Ascending aorta (tissue), 2 donors: Measurements from ENCODE around the gene DAG1. TPM values are rescaled to one million over a fixed set of nuclear protein-coding genes. Genes with fewer than 3 reads are reported as not detected.

Experiments used
- DNase-seq, 2 donors: peaks; one replicate each; pipeline ENCODE4 v3.0.0-alpha.2; 2019; ENCODE audit warnings: low spot score in 2 of 2
- H3K27ac ChIP-seq, 2 donors: fragments of 200-600 bp; sonication (generic); one replicate each; pipeline ENCODE4 v1.5.1; 2016 to 2017; ENCODE audit warnings: mild to moderate bottlenecking in 1 of 2
- H3K27me3 ChIP-seq: fragments of 200-600 bp; sonication (generic); one replicate; pipeline ENCODE4 v1.5.1; 2017
- H3K36me3 ChIP-seq, 2 donors: fragments of 200-600 bp; sonication (generic); one replicate each; pipeline ENCODE4 v1.5.1; 2016
- H3K4me1 ChIP-seq, 2 donors: fragments of 200-600 bp; sonication (generic); one replicate each; pipeline ENCODE4 v1.5.1; 2016 to 2017; ENCODE audit warnings: mild to moderate bottlenecking in 1 of 2
- H3K4me3 ChIP-seq, 2 donors: fragments of 200-600 bp; sonication (generic); one replicate each; pipeline ENCODE4 v1.5.1; 2016 to 2017; ENCODE audit warnings: mild to moderate bottlenecking in 1 of 2
- H3K9me3 ChIP-seq, 2 donors: fragments of 200-600 bp; sonication (generic); one replicate each; pipeline ENCODE4 v1.5.1; 2016
- intact Hi-C: fragments of 100-400 bp; cut with DNase I; formaldehyde crosslinking; loops from one replicate; pipeline ENCODE4 v1.15.1; 2023
- total RNA-seq: library from RNA; depleted of rRNA; stranded (reverse); fragments of >200 nt; gene quantifications from one replicate; pipeline ENCODE4 v1.1.0, GENCODE V29; 2016
- TF ChIP-seq, protein P1 (sequence below), 3 experiments: fragments of 200-600 bp in 2 of 3; fragments of 450-650 bp in 1 of 3; sonication (generic) in 2 of 3; IDR thresholded peaks; one replicate each; pipeline ENCODE4 v1.5.1; 2016 to 2019; ENCODE audit warnings: antibody characterized with exemption in 3 of 3, mild to moderate bottlenecking in 1 of 3, moderate library complexity in 1 of 3

Gene DAG1
- total RNA-seq, 1 donor from 2014 or later: 57.9 TPM

DNA sequence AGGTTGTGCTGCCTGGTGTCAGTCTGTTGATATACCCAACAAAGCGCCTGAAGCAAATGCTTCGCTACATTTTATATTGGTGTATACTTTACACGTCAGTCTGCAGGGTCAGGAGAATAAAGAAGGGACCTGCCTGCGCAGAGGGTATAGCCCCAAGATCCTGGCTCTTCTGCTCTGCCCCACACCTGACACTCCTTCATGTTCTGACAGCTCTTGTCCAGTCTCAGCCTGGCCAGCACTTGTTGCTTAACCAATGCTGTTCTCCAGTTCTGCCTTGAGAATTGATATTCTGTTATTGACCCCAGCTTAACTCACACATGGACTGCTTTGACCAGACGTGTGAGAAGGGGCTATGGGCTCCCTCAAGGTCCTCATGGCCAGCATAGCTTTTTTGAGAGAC, 48.4 kb downstream of the DAG1 start:
- no peak overlapping the region for H3K27ac ChIP-seq
- no peak for DNase-seq
- peaks cover 14 to 26% of the 10 kb centered on the region in 2 donors for H3K36me3 ChIP-seq
- no peak overlapping the region for H3K4me3 ChIP-seq
- intact Hi-C loops: no loop called here
- no peaks in the 10 kb centered on the region for H3K27me3 ChIP-seq
- peaks cover 0 to 4% of the 10 kb centered on the region in 2 donors for H3K4me1 ChIP-seq
- H3K9me3 ChIP-seq: no peaks in the 10 kb centered on the region
- TF ChIP-seq, protein P1, sequence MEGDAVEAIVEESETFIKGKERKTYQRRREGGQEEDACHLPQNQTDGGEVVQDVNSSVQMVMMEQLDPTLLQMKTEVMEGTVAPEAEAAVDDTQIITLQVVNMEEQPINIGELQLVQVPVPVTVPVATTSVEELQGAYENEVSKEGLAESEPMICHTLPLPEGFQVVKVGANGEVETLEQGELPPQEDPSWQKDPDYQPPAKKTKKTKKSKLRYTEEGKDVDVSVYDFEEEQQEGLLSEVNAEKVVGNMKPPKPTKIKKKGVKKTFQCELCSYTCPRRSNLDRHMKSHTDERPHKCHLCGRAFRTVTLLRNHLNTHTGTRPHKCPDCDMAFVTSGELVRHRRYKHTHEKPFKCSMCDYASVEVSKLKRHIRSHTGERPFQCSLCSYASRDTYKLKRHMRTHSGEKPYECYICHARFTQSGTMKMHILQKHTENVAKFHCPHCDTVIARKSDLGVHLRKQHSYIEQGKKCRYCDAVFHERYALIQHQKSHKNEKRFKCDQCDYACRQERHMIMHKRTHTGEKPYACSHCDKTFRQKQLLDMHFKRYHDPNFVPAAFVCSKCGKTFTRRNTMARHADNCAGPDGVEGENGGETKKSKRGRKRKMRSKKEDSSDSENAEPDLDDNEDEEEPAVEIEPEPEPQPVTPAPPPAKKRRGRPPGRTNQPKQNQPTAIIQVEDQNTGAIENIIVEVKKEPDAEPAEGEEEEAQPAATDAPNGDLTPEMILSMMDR (IDR thresholded peaks at IDR 0.05): no peak

DNA sequence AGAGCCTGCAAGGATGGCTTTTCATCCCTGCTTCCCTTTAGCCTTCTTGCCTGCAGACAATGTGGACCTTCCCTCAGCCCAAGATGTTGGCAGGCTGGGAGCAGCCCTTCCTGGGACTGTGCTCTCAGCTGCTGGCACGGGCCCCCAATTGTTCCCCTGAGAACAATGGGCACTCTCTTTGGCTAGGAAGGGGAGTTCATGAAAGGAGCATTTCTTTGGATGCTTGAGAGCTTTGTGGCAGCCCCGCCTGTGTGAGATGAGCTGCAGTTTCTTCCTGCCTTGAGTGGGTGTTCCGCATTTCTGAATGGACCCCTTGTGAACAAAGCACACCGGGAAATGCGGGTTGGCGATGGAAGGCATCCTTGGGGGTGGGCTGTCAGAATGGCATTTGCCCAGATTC, 49.2 kb downstream of the DAG1 start:
- intact Hi-C loops: no loop called here
- peaks cover 0 to 4% of the 10 kb centered on the region in 2 donors for H3K4me1 ChIP-seq
- H3K4me3 ChIP-seq: no peak overlapping the region
- no peak overlapping the region for H3K27ac ChIP-seq
- no peaks in the 10 kb centered on the region for H3K9me3 ChIP-seq
- DNase-seq: no peak
- peaks cover 14 to 20% of the 10 kb centered on the region in 2 donors for H3K36me3 ChIP-seq
- H3K27me3 ChIP-seq: no peaks in the 10 kb centered on the region
- TF ChIP-seq, protein P1 (IDR thresholded peaks at IDR 0.05): no peak

GRCh38 chr3:49519916-49520385, 49.9 kb downstream of the DAG1 start:
- Histone ChIP-seq H3K9me3 (no peaks in the 10 kb centered on the region), H3K27ac (no peak overlapping the region), H3K4me1 (peaks cover 0 to 4% of the 10 kb centered on the region in 2 donors), H3K27me3 (no peaks in the 10 kb centered on the region), H3K36me3 (peaks cover 14 to 17% of the 10 kb centered on the region in 2 donors), H3K4me3 (no peak overlapping the region)
- TF ChIP-seq, protein P1 (IDR thresholded peaks at IDR 0.05): no peak
- no peak for DNase-seq
- intact Hi-C loops: no loop called here

- no peak overlapping the region for H3K27ac ChIP-seq
- intact Hi-C loops: no loop called here
These were observed 54.0 kb downstream of the DAG1 start for GRCh38 chr3:49523756-49524747.

GRCh38 chr3:49529567-49529966, 59.5 kb downstream of the DAG1 start:
- no peak for DNase-seq
- no peaks in the 10 kb centered on the region for H3K4me1 ChIP-seq
- intact Hi-C loops: no loop called here
- no peak overlapping the region for H3K27ac ChIP-seq
- peaks cover 33 to 39% of the 10 kb centered on the region in 2 donors for H3K36me3 ChIP-seq
- TF ChIP-seq, protein P1 (IDR thresholded peaks at IDR 0.05): no peak
- H3K4me3 ChIP-seq: no peak overlapping the region
- H3K27me3 ChIP-seq: no peaks in the 10 kb centered on the region
- no peaks in the 10 kb centered on the region for H3K9me3 ChIP-seq

More at GRCh38 chr3:49523756-49524747, 54.0 kb downstream of the DAG1 start:
- no peak for DNase-seq
- Histone ChIP-seq H3K36me3 (peaks cover 0 to 4% of the 10 kb centered on the region in 2 donors), H3K9me3 (no peaks in the 10 kb centered on the region), H3K4me3 (no peak overlapping the region), H3K4me1 (peaks cover 0 to 4% of the 10 kb centered on the region in 2 donors), H3K27me3 (no peaks in the 10 kb centered on the region)
- TF ChIP-seq, protein P1 (IDR thresholded peaks at IDR 0.05): no peak
